GM12875 (cell line): ENCODE measurements around the gene ARHGEF1.
A peak's percentile ranks its signal among the peaks of the same experiment; 100 is the strongest.

ENCODE experiments used
- H3K4me3 ChIP-seq: one replicate; pipeline ENCODE4 v1.5.1; 2011; ENCODE audit warnings: low read depth, low read length, control low read depth
- TF ChIP-seq, protein P1 (sequence below): IDR thresholded peaks from 2 replicates; pipeline ENCODE4 v1.5.1; 2011; ENCODE audit warnings: low read depth, mild to moderate bottlenecking, control low read depth, inconsistent platforms, low read length, moderate library complexity, borderline replicate concordance; ENCODE audit not compliant: insufficient read depth

ARHGEF1 gene

DNA sequence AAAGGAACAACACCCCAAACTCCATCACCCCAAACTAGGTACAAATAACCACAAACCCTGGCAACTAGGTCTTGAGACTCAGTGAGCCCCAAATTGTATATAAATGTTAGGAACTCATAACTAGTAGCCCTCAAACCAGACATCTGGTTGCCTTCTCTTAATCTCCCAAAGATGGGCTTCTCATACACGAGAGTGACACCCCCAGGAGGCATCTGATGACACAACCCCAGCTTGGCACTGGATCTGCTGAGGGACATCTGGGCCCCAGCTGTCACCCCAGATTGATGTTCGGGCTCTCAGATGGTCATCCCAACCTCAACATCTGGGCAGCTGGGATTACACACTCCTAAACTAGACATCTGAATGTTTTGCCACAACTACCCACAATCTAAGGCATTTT lies 61.4 kb downstream of the ARHGEF1 start:
- TF ChIP-seq, protein P1, sequence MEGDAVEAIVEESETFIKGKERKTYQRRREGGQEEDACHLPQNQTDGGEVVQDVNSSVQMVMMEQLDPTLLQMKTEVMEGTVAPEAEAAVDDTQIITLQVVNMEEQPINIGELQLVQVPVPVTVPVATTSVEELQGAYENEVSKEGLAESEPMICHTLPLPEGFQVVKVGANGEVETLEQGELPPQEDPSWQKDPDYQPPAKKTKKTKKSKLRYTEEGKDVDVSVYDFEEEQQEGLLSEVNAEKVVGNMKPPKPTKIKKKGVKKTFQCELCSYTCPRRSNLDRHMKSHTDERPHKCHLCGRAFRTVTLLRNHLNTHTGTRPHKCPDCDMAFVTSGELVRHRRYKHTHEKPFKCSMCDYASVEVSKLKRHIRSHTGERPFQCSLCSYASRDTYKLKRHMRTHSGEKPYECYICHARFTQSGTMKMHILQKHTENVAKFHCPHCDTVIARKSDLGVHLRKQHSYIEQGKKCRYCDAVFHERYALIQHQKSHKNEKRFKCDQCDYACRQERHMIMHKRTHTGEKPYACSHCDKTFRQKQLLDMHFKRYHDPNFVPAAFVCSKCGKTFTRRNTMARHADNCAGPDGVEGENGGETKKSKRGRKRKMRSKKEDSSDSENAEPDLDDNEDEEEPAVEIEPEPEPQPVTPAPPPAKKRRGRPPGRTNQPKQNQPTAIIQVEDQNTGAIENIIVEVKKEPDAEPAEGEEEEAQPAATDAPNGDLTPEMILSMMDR = no peak
- H3K4me3 ChIP-seq = no peak overlapping the region

DNA sequence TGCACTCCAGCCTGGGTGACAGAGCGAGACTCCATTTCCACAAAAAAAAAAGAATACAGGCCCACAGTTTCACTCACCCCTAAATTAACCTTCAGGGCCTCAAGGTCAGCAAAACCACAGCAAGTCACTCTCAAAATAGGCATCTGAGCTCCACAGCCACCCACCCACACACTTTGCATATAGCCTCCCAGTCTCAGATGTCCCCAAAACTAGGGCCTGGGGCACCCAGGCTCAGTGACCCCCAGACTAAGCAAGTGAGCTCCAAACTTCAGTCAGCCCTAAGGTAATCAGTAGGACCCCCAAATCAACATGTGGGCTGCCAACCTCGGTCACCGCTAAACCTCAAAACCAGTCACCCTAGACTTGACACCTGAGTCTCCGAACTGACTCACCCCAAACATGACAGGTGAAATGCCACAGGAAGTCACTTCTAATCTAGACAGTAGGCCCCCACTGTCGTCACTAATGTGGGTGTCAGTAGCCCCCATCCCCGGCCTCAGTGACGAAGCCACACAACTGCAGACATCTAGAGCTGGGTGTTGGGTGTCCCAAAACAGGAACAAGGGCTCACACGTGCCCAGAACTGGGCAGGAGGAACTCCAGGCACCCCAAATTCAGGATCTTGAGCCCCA lies 62.3 kb downstream of the ARHGEF1 start:
- no peak overlapping the region for H3K4me3 ChIP-seq
- TF ChIP-seq, protein P1 = no peak

DNA sequence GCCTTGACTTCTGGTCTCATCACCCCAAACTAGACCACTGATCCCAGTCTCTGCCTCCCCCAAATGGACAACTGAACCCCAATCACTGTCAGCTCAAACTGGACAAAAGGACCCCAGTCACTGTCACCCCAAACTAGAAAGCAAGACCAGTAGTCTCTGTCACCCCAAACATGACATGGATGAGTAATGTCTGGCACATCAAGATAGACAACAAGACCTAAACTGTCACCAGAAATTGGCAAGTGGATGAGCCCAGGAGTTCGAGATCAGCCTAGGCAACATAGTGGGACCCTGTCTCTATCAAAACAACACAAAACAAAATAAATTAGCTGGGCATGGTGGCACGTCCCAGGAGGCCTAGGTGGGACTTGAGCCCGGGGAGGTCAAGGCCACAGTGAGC lies 64.1 kb downstream of the ARHGEF1 start:
- TF ChIP-seq, protein P1 = no peak
- no peak overlapping the region for H3K4me3 ChIP-seq

DNA sequence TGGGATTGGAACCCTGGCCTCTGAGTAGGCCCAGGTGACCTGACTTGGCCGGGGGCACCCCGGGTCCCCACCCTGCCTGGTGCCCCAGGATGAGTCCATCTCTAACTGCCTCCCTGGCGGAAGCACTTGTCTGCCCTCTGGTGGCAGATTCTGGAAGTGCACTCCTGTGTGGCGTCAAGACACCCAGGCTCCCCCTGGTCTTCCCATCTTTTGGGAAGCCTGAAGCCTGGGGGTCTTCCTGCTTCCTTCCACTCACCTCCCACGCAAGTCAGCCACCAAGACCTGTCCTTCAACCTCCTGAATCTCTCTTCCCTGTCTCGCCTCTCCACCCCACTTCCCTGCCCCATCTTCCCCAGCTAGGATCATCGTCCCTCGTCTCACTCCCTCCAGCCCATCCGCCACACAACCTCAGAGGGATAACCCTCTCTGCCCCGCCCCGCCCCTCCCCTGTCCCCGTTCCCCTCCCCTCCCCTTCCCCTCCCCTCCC lies 68.7 kb downstream of the ARHGEF1 start:
- TF ChIP-seq, protein P1 = peak; percentile 99
- no peak overlapping the region for H3K4me3 ChIP-seq

DNA sequence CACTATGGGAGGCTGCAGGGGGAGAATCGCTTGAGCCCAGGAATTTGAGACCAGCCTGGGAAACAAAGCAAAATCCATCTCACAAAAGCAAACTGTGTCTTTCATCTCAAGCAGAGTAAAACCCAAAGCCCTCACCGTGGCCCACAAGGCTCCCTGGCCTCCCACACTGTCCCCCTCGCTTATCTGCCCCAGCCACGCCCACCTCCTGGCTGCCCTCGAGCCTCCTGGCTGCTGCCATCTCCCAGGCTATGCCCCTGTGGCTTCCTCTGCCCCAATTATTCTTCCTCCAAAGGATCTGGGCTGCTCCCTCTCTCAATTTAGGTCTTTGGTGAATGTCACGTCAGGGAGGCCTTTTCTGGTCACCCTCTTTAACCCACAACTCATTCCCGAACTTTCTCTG lies 72.5 kb downstream of the ARHGEF1 start:
- TF ChIP-seq, protein P1 = no peak
- H3K4me3 ChIP-seq = no peak overlapping the region

DNA sequence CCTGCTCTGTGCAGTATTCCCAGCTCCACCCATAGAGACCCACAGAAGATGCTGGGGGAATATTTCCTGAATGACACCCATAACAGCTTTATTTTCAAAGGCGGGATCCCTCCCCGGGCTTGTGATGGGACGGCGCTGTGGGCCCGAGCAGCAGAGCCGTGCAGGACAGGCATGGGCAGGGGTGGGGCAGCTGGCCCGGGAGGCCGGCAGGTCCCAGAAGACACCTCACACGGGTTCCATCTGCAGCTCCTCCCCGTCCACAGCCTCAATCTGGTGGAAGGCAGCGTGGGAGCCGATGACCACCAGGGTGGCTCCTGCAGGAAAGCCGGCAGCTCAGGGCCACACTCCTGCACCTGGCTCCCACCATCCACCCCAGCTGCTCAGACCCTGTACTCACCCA lies 73.6 kb downstream of the ARHGEF1 start:
- H3K4me3 ChIP-seq = no peak overlapping the region
- TF ChIP-seq, protein P1 = no peak
